ENCODE data around the gene AKAP7. TPM values are rescaled to one million over a fixed set of nuclear protein-coding genes. Genes with fewer than 3 reads are reported as not detected.

Gene AKAP7
- total RNA-seq, 4 donors from 2014 or later = 5.9 to 15.1 (median 7.2) TPM

- 87 to 94% methylated on average over 5 to 7 of the region's 7 CpGs for WGBS, 2 donors (ENCODE audit: low coverage in 1 of 2)
Observed at GRCh38 chr6:131283466-131284175, 148.4 kb downstream of the AKAP7 start.

GRCh38 chr6:131285548-131285947 is 150.3 kb downstream of the AKAP7 start:
- TF ChIP-seq EP300 (IDR thresholded peaks at IDR 0.05) (no peak), CTCF (IDR thresholded peaks at IDR 0.05) (no peak), POLR2AphosphoS5 (IDR thresholded peaks at IDR 0.05) (no peak), POLR2A (IDR thresholded peaks at IDR 0.05) (no peak)

More at GRCh38 chr6:131283466-131284175, 148.4 kb downstream of the AKAP7 start:
- no peaks in the 10 kb centered on the region for H3K4me1 ChIP-seq
- H3K4me3 ChIP-seq = no peak overlapping the region
- no peaks in the 10 kb centered on the region for H3K9me3 ChIP-seq
- no peak for ATAC-seq
- no peak overlapping the region for H3K27ac ChIP-seq
- peaks cover 0 to 34% of the 10 kb centered on the region in 2 donors for H3K36me3 ChIP-seq
- no peaks in the 10 kb centered on the region for H3K27me3 ChIP-seq
- TF ChIP-seq CTCF (IDR thresholded peaks at IDR 0.05) (no peak), POLR2A (IDR thresholded peaks at IDR 0.05) (no peak), EP300 (IDR thresholded peaks at IDR 0.05) (no peak), POLR2AphosphoS5 (IDR thresholded peaks at IDR 0.05) (no peak)

GRCh38 chr6:131286469-131287040 is 151.3 kb downstream of the AKAP7 start:
- no peaks in the 10 kb centered on the region for H3K27me3 ChIP-seq
- H3K4me1 ChIP-seq = no peaks in the 10 kb centered on the region
- WGBS, 2 donors (ENCODE audit: low coverage in 1 of 2) = 82 to 83% methylated on average over 2 of the region's 2 CpGs
- no peak overlapping the region for H3K27ac ChIP-seq
- no peak for ATAC-seq
- H3K4me3 ChIP-seq = no peak overlapping the region
- H3K9me3 ChIP-seq = no peaks in the 10 kb centered on the region
- peaks cover 0 to 33% of the 10 kb centered on the region in 2 donors for H3K36me3 ChIP-seq
- no peak for TF ChIP-seq POLR2AphosphoS5 (IDR thresholded peaks at IDR 0.05)
- no peak for TF ChIP-seq CTCF (IDR thresholded peaks at IDR 0.05)
- TF ChIP-seq POLR2A (IDR thresholded peaks at IDR 0.05) = no peak
- no peak for TF ChIP-seq EP300 (IDR thresholded peaks at IDR 0.05)

More at GRCh38 chr6:131285548-131285947, 150.3 kb downstream of the AKAP7 start:
- Histone ChIP-seq H3K4me1 (no peaks in the 10 kb centered on the region), H3K36me3 (peaks cover 0 to 34% of the 10 kb centered on the region in 2 donors), H3K9me3 (no peaks in the 10 kb centered on the region), H3K27me3 (no peaks in the 10 kb centered on the region), H3K27ac (no peak overlapping the region), H3K4me3 (no peak overlapping the region)
- ATAC-seq = no peak
- 57 to 58% methylated on average over 1 of the region's 1 CpG for WGBS, 2 donors (ENCODE audit: low coverage in 1 of 2)

- Histone ChIP-seq H3K36me3 (peaks cover 0 to 29% of the 10 kb centered on the region in 2 donors), H3K27me3 (no peaks in the 10 kb centered on the region), H3K4me1 (no peaks in the 10 kb centered on the region), H3K27ac (no peak overlapping the region), H3K4me3 (no peak overlapping the region), H3K9me3 (no peaks in the 10 kb centered on the region)
- TF ChIP-seq POLR2AphosphoS5 (IDR thresholded peaks at IDR 0.05) (no peak), CTCF (IDR thresholded peaks at IDR 0.05) (no peak), EP300 (IDR thresholded peaks at IDR 0.05) (no peak), POLR2A (IDR thresholded peaks at IDR 0.05) (no peak)
- no peak for ATAC-seq
- WGBS, 2 donors (ENCODE audit: low coverage in 1 of 2) = 77 to 94% methylated on average over 2 of the region's 2 CpGs
Observed at GRCh38 chr6:131288214-131288613, 152.9 kb downstream of the AKAP7 start.

- Histone ChIP-seq H3K36me3 (peaks cover 0 to 11% of the 10 kb centered on the region in 2 donors), H3K27me3 (no peaks in the 10 kb centered on the region), H3K9me3 (no peaks in the 10 kb centered on the region), H3K27ac (no peak overlapping the region), H3K4me1 (no peaks in the 10 kb centered on the region), H3K4me3 (no peak overlapping the region)
- no peak for ATAC-seq
- TF ChIP-seq POLR2AphosphoS5 (IDR thresholded peaks at IDR 0.05) = no peak
- WGBS, 2 donors (ENCODE audit: low coverage in 1 of 2) = 95 to 100% methylated on average over 2 to 4 of the region's 4 CpGs
Observed at GRCh38 chr6:131290955-131291354, 155.7 kb downstream of the AKAP7 start.

Measured in gastroesophageal sphincter (tissue), 4 donors.